ENCODE measurements around the gene NAA10.

The NAA10 gene

DNA sequence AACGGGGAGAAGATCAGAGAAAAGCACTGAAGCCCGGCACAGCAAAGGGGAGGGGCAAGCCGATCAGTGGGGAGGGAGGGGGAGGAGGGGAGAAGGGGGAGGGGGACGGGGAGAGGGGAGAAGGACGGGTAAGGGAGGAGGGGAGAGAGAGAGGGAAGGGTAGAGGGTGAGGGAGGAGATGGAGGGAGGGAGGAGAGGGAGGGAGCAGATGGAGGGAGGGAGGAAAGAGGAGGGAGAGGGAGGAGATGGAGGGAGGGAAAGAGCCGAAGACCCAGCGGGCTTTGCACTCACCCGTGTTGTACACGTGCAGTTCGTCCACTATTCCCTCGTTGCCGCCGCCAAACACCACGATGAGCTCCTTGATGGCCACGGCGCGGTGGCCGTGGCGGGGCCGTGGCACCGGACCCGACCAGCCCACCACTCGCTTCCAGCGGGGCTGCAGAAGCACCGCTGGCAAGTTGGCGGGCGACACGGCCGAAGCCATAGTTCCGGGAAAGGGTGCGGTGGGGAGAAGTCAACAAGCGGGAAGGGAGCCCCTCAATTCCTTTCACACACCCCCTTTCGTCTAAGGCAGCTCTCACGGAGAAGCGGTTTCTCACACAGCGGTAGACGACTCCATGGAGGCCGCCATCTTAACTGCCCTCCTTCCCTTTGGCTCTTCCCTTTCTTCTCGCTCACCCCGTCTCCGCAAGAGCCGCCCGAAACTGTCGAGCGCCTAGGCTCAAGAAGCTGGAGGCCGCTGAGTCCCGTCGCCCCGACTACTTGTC, 35.7 kb upstream of the NAA10 start (continued):
- TF ChIP-seq, protein P1, sequence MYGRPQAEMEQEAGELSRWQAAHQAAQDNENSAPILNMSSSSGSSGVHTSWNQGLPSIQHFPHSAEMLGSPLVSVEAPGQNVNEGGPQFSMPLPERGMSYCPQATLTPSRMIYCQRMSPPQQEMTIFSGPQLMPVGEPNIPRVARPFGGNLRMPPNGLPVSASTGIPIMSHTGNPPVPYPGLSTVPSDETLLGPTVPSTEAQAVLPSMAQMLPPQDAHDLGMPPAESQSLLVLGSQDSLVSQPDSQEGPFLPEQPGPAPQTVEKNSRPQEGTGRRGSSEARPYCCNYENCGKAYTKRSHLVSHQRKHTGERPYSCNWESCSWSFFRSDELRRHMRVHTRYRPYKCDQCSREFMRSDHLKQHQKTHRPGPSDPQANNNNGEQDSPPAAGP (tag by site-specific recombination; IDR thresholded peaks at IDR 0.05): peak; percentile 94
- TF ChIP-seq ZNF16 (tag by site-specific recombination; IDR thresholded peaks at IDR 0.05; ENCODE audit: low read depth) (0 out of 2 replicates have a peak, but pooled peaks have one; percentile 28), ZFP41 (tag by site-specific recombination; IDR thresholded peaks at IDR 0.05; ENCODE audit: borderline replicate concordance) (no peak), ZNF2 (tag by site-specific recombination; IDR thresholded peaks at IDR 0.05) (peak; percentile 45; the same call in 1 of the 2 replicates), ZBTB8A (tag by site-specific recombination; IDR thresholded peaks at IDR 0.05) (peak; percentile 34), ZNF239 (tag by site-specific recombination; IDR thresholded peaks at IDR 0.05) (0 out of 2 replicates have a peak, but pooled peaks have one; percentile 30), YY2 (tag by site-specific recombination; IDR thresholded peaks at IDR 0.05) (peak; percentile 99), IKZF3 (tag by site-specific recombination; IDR thresholded peaks at IDR 0.05) (peak; percentile 68), ZNF169 (tag by site-specific recombination; IDR thresholded peaks at IDR 0.05) (peak; percentile 71; the same call in 1 of the 2 replicates), ZNF548 (tag by site-specific recombination; IDR thresholded peaks at IDR 0.05) (peak; percentile 46; the same call in 1 of the 2 replicates), WT1 (tag by site-specific recombination; IDR thresholded peaks at IDR 0.05) (peak; percentile 88), TRIM28 (IDR thresholded peaks at IDR 0.05; ENCODE audit: borderline replicate concordance, low read length) (0 out of 2 replicates have a peak, but pooled peaks have one; percentile 7), ZBTB7A (tag by site-specific recombination; IDR thresholded peaks at IDR 0.05; ENCODE audit: low read depth) (peak; percentile 70; the same call in 1 of the 2 replicates), KLF16 (tag by site-specific recombination; IDR thresholded peaks at IDR 0.05) (peak; percentile 17), OSR2 (tag by site-specific recombination; IDR thresholded peaks at IDR 0.05) (peak; percentile 24; the same call in 1 of the 2 replicates), SP2 (tag by site-specific recombination; IDR thresholded peaks at IDR 0.05) (peak; percentile 83), KLF9 (tag by site-specific recombination; IDR thresholded peaks at IDR 0.05; ENCODE audit: low read depth) (peak; percentile 28; the same call in 1 of the 2 replicates), ZNF776 (tag by site-specific recombination; IDR thresholded peaks at IDR 0.05; ENCODE audit: borderline replicate concordance) (no peak), ZXDB (tag by site-specific recombination; IDR thresholded peaks at IDR 0.05) (peak; percentile 55), SALL2 (tag by site-specific recombination; IDR thresholded peaks at IDR 0.05; ENCODE audit: borderline replicate concordance) (no peak; the same call in 1 of the 2 replicates), ZIC2 (tag by site-specific recombination; IDR thresholded peaks at IDR 0.05) (0 out of 2 replicates have a peak, but pooled peaks have one; percentile 13), TCF7L2 (IDR thresholded peaks at IDR 0.05; ENCODE audit: borderline replicate concordance, low read depth, low read length) (peak; percentile 85; the same call in 1 of the 2 replicates), ZBTB17 (tag by site-specific recombination; IDR thresholded peaks at IDR 0.05) (0 out of 2 replicates have a peak, but pooled peaks have one; percentile 8), ZNF76 (tag by site-specific recombination; IDR thresholded peaks at IDR 0.05; ENCODE audit: borderline replicate concordance, low read depth) (peak; percentile 75), HOXA7 (CRISPR knock-in tag; IDR thresholded peaks at IDR 0.05; ENCODE audit: borderline replicate concordance) (no peak)
- TF ChIP-seq, protein P2, sequence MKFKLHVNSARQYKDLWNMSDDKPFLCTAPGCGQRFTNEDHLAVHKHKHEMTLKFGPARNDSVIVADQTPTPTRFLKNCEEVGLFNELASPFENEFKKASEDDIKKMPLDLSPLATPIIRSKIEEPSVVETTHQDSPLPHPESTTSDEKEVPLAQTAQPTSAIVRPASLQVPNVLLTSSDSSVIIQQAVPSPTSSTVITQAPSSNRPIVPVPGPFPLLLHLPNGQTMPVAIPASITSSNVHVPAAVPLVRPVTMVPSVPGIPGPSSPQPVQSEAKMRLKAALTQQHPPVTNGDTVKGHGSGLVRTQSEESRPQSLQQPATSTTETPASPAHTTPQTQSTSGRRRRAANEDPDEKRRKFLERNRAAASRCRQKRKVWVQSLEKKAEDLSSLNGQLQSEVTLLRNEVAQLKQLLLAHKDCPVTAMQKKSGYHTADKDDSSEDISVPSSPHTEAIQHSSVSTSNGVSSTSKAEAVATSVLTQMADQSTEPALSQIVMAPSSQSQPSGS (tag by site-specific recombination; IDR thresholded peaks at IDR 0.05; ENCODE audit: low read depth): no peak
- TF ChIP-seq, protein P3, sequence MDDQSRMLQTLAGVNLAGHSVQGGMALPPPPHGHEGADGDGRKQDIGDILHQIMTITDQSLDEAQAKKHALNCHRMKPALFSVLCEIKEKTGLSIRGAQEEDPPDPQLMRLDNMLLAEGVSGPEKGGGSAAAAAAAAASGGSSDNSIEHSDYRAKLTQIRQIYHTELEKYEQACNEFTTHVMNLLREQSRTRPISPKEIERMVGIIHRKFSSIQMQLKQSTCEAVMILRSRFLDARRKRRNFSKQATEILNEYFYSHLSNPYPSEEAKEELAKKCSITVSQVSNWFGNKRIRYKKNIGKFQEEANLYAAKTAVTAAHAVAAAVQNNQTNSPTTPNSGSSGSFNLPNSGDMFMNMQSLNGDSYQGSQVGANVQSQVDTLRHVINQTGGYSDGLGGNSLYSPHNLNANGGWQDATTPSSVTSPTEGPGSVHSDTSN (CRISPR knock-in tag; IDR thresholded peaks at IDR 0.05): peak; percentile 22; the same call in 1 of the 2 replicates
- TF ChIP-seq, protein P4, sequence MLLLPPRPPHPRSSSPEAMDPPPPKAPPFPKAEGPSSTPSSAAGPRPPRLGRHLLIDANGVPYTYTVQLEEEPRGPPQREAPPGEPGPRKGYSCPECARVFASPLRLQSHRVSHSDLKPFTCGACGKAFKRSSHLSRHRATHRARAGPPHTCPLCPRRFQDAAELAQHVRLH (tag by site-specific recombination; IDR thresholded peaks at IDR 0.05): peak; percentile 28; the same call in 1 of the 2 replicates
- TF ChIP-seq, protein P5, sequence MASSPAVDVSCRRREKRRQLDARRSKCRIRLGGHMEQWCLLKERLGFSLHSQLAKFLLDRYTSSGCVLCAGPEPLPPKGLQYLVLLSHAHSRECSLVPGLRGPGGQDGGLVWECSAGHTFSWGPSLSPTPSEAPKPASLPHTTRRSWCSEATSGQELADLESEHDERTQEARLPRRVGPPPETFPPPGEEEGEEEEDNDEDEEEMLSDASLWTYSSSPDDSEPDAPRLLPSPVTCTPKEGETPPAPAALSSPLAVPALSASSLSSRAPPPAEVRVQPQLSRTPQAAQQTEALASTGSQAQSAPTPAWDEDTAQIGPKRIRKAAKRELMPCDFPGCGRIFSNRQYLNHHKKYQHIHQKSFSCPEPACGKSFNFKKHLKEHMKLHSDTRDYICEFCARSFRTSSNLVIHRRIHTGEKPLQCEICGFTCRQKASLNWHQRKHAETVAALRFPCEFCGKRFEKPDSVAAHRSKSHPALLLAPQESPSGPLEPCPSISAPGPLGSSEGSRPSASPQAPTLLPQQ (tag by site-specific recombination; IDR thresholded peaks at IDR 0.05): peak; percentile 37; the same call in 1 of the 2 replicates
- TF ChIP-seq, protein P6, sequence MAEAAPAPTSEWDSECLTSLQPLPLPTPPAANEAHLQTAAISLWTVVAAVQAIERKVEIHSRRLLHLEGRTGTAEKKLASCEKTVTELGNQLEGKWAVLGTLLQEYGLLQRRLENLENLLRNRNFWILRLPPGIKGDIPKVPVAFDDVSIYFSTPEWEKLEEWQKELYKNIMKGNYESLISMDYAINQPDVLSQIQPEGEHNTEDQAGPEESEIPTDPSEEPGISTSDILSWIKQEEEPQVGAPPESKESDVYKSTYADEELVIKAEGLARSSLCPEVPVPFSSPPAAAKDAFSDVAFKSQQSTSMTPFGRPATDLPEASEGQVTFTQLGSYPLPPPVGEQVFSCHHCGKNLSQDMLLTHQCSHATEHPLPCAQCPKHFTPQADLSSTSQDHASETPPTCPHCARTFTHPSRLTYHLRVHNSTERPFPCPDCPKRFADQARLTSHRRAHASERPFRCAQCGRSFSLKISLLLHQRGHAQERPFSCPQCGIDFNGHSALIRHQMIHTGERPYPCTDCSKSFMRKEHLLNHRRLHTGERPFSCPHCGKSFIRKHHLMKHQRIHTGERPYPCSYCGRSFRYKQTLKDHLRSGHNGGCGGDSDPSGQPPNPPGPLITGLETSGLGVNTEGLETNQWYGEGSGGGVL (tag by site-specific recombination; IDR thresholded peaks at IDR 0.05): peak; percentile 100
- TF ChIP-seq, protein P7, sequence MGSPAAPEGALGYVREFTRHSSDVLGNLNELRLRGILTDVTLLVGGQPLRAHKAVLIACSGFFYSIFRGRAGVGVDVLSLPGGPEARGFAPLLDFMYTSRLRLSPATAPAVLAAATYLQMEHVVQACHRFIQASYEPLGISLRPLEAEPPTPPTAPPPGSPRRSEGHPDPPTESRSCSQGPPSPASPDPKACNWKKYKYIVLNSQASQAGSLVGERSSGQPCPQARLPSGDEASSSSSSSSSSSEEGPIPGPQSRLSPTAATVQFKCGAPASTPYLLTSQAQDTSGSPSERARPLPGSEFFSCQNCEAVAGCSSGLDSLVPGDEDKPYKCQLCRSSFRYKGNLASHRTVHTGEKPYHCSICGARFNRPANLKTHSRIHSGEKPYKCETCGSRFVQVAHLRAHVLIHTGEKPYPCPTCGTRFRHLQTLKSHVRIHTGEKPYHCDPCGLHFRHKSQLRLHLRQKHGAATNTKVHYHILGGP (tag by site-specific recombination; IDR thresholded peaks at IDR 0.05): no peak
